ENCODE measurements around the gene ALPK3.
"Not testable (repeated sequence)": the region's sequence is repeated elsewhere in the genome, so short reads cannot be mapped to it uniquely, and the experiment has no call there.

Gene ALPK3

DNA sequence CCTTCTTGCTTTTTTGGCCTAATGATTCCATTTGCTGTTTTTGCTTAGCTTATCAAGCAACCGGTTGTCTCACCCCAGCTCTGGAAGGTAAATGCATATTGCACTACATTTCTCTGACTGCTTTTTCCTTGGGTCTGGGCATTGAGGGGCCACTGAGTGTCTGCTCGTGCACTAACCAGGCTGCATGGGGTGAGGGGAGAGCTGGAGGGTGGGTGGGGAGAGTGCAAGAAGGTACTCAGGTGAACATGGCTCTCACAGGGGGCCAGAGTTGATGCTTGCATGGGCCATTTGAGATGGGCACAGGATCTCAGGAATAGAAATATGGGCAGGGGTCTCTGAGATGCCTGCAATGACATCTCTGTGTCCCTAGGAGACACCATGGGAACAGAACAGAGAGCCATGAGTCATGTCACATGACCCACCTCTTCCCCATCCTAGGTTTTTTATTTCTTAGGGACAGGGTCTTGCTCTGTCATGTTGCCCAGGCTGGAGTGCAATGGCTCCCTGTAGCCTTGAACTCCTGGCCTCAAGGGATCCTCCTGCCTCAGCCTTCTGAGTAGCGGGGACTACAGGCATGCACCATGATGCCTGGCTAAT, 6.2 kb downstream of the ALPK3 start:
- no peak for DNase-seq

DNA sequence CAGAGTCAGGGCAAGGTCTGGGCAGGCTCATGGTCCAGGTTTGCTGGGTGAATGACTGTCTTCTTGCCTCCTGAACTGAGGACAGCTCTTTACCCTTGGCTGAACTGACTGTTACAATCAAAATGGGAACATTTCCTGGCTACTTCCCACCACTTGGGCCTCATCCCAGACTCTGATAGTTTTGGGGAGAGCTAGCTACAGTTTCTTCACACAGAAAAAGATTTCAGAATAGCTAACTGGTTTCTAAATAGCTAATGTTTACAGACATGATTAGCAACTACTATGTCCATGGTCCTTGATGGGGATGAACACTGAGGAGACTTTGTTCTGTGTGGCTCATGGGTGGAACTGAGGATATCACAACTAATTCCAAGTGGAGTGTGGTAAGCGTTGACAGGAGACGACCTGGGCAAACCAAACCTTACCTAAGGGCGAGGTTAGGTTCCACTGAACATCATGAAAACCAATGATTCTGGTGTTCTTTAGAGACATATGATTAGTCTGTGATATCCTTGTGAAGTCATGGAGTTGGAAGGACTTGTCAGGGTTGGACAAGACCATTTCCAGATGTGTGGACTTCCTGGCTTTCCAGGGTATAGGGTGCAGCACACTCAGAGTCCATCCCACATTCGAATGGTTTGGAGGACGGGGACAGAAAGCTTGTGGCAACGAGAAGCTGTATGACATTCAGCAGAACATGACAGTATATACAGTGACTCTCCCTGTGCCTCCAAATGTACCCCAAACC, 7.3 kb downstream of the ALPK3 start:
- no peak for DNase-seq

DNA sequence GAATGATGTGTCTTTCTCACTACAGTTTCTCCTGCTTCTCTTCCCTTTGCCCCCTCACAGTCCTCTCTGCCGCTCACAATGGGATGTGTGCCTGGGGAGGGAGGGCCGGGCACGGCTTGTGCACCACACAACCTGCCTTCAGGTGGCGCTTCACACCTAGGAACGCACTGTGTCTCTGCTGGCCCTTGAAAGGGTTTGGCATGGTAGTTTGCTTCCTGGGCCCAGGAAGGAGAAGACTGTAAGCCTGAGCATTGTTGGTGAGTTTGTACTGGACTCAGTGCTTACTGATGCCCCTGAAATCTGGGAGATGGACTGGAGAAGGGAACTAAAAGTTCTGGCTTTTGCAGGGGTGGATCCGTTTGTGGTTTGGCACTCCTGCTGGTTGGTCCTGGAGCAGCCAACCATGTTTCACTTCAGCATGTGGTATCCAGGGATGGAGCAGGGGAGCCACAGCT, 9.2 kb downstream of the ALPK3 start:
- no peak for DNase-seq

DNA sequence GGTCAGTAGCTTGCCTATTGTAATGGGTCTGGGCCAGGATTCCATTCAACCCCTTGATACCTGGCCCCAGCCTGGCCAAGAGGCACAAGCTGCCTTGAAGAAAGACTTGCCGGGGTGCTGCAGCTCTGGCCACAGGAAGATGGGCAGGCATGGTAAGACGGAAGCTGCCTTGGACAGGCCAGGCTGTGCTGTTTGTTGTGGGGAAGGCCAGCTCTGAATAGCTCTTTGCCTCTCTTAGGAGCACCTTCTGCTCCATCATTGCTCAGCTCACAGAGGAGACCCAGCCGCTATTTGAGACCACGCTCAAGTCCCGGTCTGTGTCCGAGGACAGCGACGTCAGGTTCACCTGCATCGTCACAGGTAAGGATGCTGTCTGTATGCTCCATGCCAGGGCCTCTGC, 10.1 kb downstream of the ALPK3 start:
- no peak for DNase-seq

DNA sequence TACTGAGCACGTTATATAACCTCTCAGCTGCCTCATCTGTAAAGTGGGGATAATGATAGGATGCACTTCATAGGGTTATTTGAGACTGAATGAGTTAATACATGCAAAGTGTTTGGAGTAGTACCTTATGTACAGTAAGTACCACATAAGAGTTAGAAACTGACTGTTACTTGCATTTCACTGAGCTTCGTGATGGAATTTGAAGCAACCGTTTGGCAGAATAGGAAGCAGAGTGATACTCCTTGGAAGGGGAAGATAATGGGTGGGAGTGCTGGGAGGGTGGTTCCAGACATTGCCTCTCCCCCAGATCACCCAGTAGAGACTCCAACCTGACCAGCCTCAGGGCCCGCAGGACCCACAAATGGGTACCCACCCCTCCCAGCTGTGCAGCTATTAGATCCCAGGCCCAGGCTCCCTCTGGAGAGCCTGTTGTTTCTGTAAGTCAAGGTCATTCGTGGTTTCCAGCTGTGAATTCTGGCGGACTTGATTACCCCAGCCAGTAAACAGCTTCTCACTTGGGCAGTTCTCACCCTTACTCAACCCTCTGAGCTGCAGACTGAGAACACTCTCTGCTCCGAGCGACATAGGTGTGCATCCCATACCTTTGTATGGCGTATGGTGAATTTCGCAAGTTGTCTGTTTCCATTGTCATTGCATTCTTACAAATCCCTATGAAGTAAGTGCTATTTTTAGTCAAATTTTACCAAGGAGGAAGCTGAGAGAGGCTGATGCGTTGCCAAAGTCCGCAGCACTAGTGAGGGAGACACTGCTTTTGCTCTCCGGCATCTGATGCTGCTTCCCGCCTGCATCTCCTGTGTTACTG, 11.1 kb downstream of the ALPK3 start:
- no peak for DNase-seq

DNA sequence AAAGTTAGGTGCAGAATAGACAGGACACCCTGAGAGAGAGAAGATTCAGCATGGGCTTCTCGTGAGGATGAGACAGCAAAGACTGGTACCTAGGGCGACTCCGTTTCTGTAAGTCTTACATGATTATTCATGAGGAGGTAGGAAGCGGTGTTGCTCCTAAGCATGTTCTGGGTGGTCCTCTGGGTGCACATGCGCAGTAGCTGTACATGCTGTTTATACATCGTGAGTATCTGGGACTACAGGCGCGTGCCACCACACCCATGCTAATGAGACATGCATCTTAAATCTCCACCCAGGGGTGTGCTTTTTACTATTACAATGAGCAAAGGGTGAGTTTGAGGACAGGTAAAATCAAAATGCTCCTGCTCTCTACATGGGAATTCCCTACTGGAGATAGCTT, 12.3 kb downstream of the ALPK3 start:
- DNase-seq = no peak

DNA sequence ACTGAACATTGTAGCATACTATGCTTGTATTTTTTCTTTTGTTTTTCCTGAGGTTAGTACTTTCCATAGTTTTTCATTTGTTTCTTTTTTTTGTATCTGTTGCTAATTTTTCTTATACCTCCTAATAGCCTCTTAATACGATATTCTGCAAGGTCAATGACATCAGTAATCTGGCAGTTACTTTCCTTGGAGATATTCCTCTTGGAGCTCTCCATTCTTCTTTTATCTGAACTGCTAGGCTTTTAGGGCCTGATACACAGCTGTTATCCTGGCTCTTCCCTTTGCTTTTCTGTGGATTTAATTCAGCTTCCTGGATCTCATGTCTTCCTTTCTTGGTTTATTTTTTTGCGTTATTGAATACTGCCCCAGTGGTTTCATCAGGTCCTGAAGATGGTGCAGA, 12.9 kb downstream of the ALPK3 start:
- DNase-seq = no peak

DNA sequence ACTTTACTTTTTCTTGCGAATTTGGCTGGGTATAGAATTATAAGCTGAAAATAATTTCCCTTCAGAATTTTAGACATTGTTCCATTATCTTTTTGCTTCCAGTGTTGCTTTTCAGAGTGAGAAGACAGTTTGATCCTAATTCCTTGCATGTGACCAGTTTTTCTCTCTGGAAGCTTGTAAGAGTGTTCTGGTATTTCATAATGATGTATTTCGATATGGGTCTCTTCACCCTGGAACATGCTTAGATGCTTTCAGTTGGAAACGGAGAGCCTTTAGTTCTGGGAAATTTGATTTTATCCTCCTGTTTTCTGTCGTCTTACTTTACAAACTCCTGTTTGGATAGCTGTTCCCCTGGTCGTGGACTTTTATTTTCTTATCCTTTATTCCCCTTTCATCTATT, 13.9 kb downstream of the ALPK3 start:
- DNase-seq = no peak

DNA sequence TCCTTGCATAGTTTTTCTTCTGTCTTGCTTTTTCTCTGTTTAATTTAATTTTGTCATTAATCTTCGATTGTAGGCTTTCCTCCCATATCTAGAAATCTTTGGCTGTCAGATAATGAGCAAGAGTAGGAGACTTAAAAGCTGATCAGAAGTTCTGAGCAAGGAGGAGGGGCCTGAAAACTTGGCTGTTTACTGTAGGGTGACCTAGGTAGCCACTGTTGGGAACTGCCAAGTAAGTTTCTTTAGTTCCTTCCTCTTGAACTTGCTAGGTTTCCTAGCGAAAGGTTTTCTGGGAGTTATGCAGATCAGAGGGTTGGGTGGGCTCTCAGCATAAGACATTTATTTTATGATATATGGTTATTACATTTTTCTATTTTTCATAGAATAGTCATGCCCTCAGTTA, 14.5 kb downstream of the ALPK3 start:
- DNase-seq = no peak

DNA sequence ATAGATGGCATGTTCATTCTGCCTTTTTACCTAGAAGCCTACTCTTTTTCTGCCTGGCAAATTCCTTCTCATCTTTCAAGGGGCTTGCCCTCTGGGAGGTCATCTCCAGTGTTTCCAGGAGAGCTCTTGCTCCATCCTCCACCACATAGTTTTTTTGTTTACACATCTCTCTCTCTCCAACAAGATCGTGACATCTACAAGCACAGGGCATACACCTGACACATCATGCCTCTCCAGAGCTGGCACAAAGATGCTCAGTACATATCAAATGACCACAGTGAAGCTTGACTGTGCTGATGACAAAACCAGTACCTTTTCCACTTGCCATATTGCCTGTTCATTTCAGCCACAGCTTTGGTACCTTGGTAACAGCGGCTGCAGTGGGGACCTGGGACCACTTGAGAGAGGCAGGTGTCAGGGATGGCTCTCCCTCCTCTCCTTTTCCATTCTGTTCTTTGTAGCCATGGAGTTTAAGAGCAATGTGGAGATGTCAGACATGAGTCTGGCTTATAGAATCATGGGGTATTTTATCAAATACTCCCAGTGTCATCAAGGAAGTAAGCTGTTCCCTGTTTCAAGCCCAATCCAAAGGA, 15.4 kb downstream of the ALPK3 start:
- no peak for DNase-seq

DNA sequence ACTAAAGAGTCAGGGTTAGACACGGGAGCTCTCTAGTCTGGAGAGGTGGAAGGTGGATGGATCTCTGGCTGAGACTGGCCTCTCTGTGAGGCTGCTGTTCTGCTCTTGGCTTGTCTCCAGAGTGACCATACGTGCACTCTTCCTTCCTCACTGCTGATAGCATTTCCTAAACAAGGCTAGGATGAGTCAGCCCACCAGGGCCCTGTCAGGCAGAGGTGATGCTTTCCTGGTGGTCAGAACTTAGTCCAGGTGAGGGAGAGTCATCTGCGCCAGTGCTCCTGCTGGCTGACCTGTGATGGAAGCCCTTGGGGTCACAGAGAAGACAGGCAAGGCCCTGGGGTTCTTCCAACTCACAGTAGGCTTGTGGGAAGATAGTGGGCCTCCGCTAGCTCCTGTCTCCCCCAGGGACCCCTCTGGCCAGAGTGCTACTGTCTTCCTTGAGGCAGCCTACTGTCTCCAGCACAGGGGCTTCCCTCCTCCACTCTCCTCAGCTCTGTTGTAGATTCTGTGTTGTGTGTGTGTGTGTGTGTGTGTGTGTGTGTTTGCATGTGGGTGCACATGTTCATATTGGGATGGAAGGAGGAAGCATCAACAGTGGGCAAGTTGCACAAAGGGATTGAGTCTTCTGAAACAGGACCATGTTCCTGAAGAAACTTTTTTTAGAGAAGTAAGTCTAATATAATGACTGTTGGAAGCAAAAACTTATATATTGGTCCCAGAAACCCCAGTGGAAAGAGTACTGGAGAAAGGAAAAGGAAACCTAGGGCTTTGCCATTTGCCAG, 16.5 kb downstream of the ALPK3 start:
- DNase-seq = no peak

DNA sequence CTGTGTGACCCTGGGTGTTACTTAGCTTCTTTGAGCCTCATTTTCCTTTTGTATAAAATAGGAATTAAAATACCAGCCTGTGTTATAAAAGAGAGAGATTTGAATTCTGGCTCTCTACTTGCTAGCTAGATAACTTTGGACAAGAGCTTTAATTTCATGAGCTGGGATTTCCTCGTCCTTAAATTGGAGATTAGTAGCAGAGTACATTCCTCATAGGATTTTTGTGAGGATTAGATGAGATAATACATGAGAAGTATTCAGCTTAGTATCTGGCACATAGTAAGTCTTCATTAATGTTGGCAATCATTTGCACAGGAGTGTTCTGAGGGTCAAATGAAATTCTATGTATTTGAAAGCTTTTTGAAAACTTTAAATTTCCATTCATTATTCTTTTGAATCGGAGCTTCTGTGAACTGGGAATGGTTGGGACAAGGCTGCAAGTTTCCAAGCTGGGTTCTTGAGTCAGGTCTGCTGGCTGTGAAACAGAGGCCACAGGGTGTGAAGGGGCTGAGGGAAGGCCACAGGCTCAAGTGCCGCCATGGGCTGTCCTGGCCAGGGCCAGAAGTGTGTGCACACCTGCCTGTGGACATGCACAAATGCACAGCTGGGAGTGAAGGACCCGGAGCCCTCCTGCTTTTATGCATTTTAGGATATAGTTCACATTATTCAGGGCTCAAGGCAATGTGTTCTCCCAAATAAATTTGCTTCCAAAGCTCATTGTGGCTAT, 17.2 kb downstream of the ALPK3 start:
- no peak for DNase-seq

DNA sequence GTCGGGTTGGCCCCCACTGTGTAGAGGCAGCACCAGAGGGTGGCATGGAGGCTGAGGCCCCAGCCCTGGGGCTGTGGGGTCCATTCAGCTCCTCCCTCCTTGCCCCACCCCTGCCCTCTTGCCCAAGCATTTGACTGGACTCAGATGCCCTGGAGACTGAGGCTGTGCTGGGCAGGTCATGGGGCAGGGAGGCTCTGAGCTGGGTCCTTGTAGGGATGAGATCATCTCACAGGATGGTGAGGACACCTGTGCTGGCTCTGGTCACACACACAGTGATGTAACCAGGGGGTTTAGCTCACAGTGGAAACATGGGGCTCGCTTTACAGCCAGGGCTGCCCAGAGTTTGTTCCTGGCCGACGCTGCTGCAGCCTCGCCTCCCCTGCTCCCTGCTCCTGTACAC, 17.8 kb downstream of the ALPK3 start:
- DNase-seq = no peak

DNA sequence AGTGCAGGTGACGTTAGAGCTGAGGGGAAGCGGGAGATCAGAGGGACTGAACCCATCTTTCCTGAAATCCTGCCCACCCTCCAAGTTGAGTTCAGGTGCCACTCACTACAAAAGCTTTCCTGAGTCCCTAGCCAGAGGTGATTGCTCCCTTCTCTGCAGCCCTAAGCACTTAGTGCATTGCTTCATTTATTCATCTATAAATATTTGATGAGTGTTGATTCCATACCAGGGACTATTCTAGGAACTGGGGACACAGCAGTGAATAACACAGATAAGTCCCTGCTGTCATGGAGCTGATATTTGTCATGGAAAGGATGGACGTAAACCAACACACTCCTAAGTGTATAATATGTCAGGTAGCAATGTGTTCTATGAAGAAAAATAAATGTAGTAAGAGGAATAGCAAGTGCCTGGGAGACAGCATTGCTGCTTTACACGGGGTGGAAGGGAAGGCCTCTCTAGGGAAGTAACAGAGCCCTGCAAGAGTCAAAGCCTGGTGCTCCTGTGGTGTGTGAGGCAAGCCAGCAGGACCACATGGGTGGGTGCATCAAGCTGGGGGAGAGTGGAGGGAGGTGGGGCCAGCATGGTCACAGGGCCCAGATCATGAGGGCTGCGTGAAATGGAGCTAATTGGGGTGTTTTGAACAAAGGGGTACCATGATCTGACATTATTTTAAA, 18.6 kb downstream of the ALPK3 start:
- DNase-seq = no peak

DNA sequence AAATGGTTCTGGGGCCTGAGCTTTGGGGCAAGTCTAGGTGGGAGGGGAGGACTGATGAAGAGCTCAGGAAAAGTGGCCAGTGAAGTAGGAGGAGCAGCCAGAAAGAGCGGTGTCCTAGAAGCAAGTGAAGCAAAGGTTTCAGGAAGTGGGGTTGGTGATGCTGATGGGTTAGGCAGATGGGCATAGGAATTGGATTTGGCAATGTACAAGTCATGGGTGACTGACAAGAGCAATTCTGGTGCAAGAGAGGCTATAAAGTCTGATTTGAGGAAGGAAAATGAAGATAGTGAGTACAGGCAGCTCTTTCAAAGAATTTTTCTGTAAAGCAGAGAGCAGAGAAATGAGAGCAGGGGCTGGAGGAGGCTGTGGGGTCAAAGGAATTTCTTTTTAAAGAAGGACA, 19.7 kb downstream of the ALPK3 start:
- DNase-seq = no peak

DNA sequence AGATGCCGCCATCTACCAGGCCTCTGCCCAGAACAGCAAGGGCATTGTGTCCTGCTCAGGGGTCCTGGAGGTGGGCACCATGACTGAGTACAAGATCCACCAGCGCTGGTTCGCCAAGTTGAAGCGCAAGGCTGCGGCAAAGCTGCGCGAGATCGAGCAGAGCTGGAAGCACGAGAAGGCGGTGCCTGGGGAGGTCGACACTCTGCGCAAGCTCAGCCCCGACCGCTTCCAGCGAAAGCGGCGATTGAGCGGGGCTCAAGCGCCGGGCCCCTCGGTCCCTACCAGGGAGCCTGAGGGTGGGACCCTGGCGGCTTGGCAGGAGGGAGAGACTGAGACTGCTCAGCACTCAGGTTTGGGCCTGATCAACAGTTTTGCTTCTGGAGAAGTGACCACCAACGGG, 22.6 kb downstream of the ALPK3 start:
- DNase-seq = no peak

DNA sequence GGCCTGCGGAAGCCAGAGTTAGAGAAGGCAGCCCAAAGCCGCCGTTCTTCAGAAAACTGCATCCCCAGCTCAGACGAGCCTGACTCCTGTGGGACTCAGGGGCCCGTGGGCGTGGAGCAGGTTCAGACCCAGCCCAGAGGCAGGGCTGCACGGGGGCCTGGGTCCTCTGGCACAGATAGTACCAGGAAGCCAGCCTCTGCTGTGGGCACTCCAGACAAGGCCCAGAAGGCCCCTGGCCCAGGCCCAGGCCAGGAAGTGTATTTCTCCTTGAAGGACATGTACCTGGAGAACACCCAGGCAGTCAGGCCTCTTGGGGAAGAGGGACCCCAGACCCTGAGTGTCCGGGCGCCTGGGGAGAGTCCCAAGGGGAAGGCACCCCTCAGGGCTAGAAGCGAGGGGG, 23.1 kb downstream of the ALPK3 start:
- DNase-seq = no peak

DNA sequence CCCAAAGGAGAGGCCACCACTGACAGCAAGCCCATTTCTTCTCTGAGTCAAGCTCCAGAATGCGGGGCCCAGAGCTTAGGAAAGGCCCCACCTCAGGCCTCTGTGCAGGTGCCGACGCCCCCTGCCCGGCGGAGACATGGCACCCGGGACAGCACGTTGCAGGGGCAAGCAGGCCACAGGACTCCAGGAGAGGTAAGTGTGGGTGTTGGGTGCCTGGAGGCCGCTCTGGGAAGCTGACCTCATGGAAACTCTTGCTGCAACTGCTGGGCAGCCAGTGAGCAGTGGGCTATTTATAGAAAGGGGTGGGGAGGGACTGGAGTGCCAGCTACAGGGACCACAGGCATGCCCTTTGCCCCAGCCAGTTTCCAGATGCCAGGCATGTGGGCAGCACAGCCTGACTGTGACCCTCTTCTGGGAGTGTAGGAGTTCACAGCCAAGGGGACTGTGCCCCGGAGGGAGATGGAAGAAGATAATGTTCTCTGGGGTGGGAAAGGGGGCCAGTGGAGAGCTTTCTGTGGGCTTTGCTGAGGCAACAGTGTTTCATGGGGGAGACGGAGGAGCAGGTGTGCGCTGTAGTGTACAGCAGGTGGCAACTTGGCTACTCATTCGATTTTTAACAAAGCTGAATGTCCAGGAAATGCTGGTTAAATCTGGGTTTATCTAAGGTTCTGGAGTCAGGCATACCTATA, 23.7 kb downstream of the ALPK3 start:
- DNase-seq = no peak

DNA sequence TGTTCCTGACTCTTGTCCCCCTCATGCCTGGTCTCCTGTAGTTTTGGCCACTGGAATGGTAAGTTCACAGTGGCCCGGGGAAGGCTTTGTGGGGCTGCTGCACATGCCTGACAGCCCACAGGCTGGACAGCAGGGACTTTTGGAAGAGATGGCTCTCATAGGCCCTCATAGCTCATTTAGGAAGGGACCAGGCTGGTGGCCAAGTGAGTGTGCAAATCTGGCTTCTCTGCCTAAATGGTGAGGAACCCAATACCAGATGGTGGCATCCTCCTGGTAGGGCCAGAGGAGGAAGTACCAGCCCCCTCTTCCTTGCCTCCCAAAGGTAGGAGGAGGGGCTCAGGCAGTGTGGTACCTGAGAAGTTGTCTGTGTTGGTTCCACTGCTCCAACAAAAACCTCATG, 25.6 kb downstream of the ALPK3 start:
- DNase-seq = no peak

DNA sequence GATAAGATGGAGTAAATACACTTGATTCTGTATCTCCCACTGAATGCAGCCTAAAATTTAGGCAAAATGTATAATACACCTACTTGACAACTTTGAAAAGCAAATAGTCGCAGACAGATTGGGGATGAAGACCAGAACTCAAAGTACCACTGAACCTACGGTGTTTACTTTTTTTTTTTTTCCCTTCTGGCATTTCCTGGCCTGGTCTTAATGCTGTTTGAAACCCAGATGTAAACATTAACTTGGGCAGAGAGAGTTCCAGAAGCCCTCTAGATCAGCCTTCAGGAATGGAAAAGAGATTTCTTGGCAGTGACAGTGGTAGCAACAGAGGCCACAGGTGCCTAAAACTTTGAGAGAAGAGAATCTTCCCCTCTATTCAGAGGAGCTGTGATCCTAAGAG, 27.8 kb downstream of the ALPK3 start:
- DNase-seq = no peak

DNA sequence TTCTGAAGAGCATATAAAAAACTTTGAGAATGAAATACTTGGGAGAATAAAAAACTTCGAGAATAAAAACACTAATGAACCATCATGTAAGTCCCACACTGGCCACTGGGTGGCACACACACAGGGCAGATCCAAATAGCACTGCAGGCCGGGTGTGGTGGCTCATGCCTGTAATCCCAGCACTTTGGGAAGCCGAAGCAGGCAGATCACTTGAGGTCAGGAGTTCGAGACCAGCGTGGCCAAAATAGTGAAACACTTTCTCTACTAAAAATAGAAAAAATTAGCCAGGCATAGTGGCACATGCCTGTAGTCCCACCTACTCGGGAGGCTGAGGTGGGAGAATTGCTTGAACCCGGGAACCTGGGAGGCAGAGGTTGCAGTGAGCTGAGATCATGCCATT, 28.5 kb downstream of the ALPK3 start:
- not testable (repeated sequence) for DNase-seq

All from activated gamma-delta T cell (primary cell).